Epithelial cell of proximal tubule (primary cell): ENCODE results near the gene SDK2. TPM values are rescaled to one million over a fixed set of nuclear protein-coding genes. Genes with fewer than 3 reads are reported as not detected.
"Not testable (repeated sequence)": the region's sequence is repeated elsewhere in the genome, so short reads cannot be mapped to it uniquely, and the experiment has no call there.

ENCODE experiments used
- DNase-seq: peaks from one replicate; pipeline ENCODE4 v3.0.0-alpha.2; 2011; ENCODE audit warnings: low read depth
- H3K4me3 ChIP-seq: 2 replicates; pipeline ENCODE4 v1.5.1; 2011; ENCODE audit warnings: low read depth, mild to moderate bottlenecking, low read length
- CTCF ChIP-seq: conservative IDR thresholded peaks from 2 replicates; pipeline ENCODE4 v1.5.1; 2012; ENCODE audit warnings: low read depth, mild to moderate bottlenecking, low read length
- total RNA-seq: library from RNA; depleted of rRNA; stranded (reverse); fragments of >200 nt; gene quantifications from 2 replicates; pipeline ENCODE4 v1.2.3, GENCODE V29; 2015

SDK2 gene
- total RNA-seq, 1 donor from 2014 or later: 0.12 TPM

- no peak for TF ChIP-seq CTCF
- no peak overlapping the region for H3K4me3 ChIP-seq
- DNase-seq: no peak
Measured at GRCh38 chr17:73316919-73317505, 327.2 kb downstream of the SDK2 start.

GRCh38 chr17:73315471-73315870 lies 328.8 kb downstream of the SDK2 start:
- no peak overlapping the region for H3K4me3 ChIP-seq
- no peak for DNase-seq
- no peak for TF ChIP-seq CTCF

- no peak overlapping the region for H3K4me3 ChIP-seq
- TF ChIP-seq CTCF: no peak
- DNase-seq: no peak
Measured at GRCh38 chr17:73313526-73314127, 330.6 kb downstream of the SDK2 start.

DNA sequence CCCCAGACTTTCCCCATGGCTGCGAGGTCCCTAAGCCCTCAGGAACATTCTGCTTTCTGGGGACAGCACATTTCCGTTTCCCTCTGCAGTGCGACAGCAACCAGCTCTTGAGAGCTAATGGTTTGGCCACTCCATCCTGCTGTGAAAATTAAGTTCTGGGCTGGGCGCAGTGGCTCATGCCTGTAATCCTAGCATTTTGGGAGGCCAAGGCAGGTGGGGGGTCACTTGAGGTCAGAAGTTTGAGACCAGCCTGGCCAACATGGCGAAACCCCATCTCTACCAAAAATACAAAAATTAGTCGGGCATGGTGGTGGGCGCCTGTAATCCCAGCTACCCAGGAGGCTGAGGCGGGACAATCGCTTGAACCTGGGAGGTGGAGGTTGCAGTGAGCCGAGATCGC lies 331.4 kb downstream of the SDK2 start:
- DNase-seq, H3K4me3 ChIP-seq: not testable (repeated sequence)

- DNase-seq: no peak
- TF ChIP-seq CTCF: no peak
- peak within 1 kb of the TSS; percentile 100 for H3K4me3 ChIP-seq
Measured at GRCh38 chr17:73311781-73312641, 332.2 kb downstream of the SDK2 start, which contains the start of gene CDC42EP4. TSS of gene CDC42EP4 (minus strand) at chr17:73312001. CDS start at chr17:73286500, 25,501 bp downstream.

- peak overlapping the region; percentile 100 for H3K4me3 ChIP-seq
- no peak for DNase-seq
- no peak for TF ChIP-seq CTCF
Measured at GRCh38 chr17:73311428-73311780, 332.8 kb downstream of the SDK2 start.
